CD4-positive, alpha-beta T cell (primary cell): ENCODE data around the gene NDRG3. TPM values are rescaled to one million over a fixed set of nuclear protein-coding genes. Genes with fewer than 3 reads are reported as not detected.
"Not testable (repeated sequence)": the region's sequence is repeated elsewhere in the genome, so short reads cannot be mapped to it uniquely, and the experiment has no call there.

Experiments used
- ATAC-seq: fragments of 200-7000 bp; cut with Tn5 transposase; one replicate; pipeline ENCODE4 v1.10.0; 2022; ENCODE audit warnings: mild to moderate bottlenecking; ENCODE audit not compliant: poor library complexity
- CTCF ChIA-PET: fragments of 350-600 bp; sonication (Branson Sonifier 250); formaldehyde crosslinking; loops from one replicate; lab custom pipeline; 2021; ENCODE audit warnings: antibody characterized with exemption, inconsistent platforms; lab: Charles Lee
- POLR2A ChIA-PET: fragments of 350-600 bp; sonication (Branson Sonifier 250); formaldehyde crosslinking; loops from one replicate; lab custom pipeline; 2021; ENCODE audit warnings: antibody characterized with exemption, inconsistent platforms; lab: Charles Lee
- DNase-seq, 14 experiments: peaks; one replicate each; pipeline ENCODE4 v3.0.0-alpha.2; 2013 to 2020; ENCODE audit warnings: mixed read lengths in 2 of 14
- H3K27ac ChIP-seq, 2 donors: one replicate each; pipeline versions ENCODE4 v1.5.1 to v1.7.0; 2013; ENCODE audit warnings: low read length in 2 of 2, low read depth in 1 of 2, mild to moderate bottlenecking in 1 of 2
- H3K27me3 ChIP-seq, 2 experiments: 1 replicate in 1 of 2; 2 replicates in 1 of 2; pipeline versions ENCODE4 v1.6.1 to v1.7.0; 2013; ENCODE audit warnings: low read length in 2 of 2, control low read depth in 1 of 2, mild to moderate bottlenecking in 1 of 2, moderate library complexity in 1 of 2; ENCODE audit not compliant: insufficient read depth in 2 of 2, control insufficient read depth in 1 of 2
- H3K36me3 ChIP-seq: one replicate; pipeline ENCODE4 v1.6.1; 2013; ENCODE audit warnings: low read length, control low read depth; ENCODE audit not compliant: insufficient read depth
- H3K4me1 ChIP-seq: one replicate; pipeline ENCODE4 v1.6.1; 2013; ENCODE audit warnings: low read length, control low read depth; ENCODE audit not compliant: insufficient read depth
- H3K4me3 ChIP-seq: one replicate; pipeline ENCODE4 v1.5.1; 2013; ENCODE audit warnings: mild to moderate bottlenecking, low read length, moderate library complexity
- H3K9me3 ChIP-seq, 2 experiments: 1 replicate in 1 of 2; 2 replicates in 1 of 2; pipeline versions ENCODE4 v1.6.1 to v1.7.0; 2013; ENCODE audit warnings: low read length in 2 of 2, mild to moderate bottlenecking in 2 of 2, control low read depth in 1 of 2, moderate library complexity in 1 of 2; ENCODE audit not compliant: control insufficient read depth in 1 of 2, insufficient read depth in 1 of 2
- H3K27ac Mint-ChIP-seq: one replicate; pipeline ENCODE4 v1.8.0; 2020; ENCODE audit warnings: mixed read lengths
- H3K27me3 Mint-ChIP-seq: one replicate; pipeline ENCODE4 v1.8.0; 2021; ENCODE audit warnings: mixed read lengths
- H3K36me3 Mint-ChIP-seq: one replicate; pipeline ENCODE4 v1.8.0; 2021; ENCODE audit warnings: low read depth, mixed read lengths
- H3K4me1 Mint-ChIP-seq: one replicate; pipeline ENCODE4 v1.8.0; 2021; ENCODE audit warnings: low read depth, mixed read lengths
- H3K4me3 Mint-ChIP-seq: one replicate; pipeline ENCODE4 v1.8.0; 2020; ENCODE audit warnings: mild to moderate bottlenecking, mixed read lengths
- H3K9me3 Mint-ChIP-seq: one replicate; pipeline ENCODE4 v1.8.0; 2020; ENCODE audit warnings: mixed read lengths
- CTCF ChIP-seq: fragments of 200-600 bp; IDR thresholded peaks from one replicate; pipeline ENCODE4 v1.8.0; 2022; ENCODE audit warnings: antibody characterized with exemption, mild to moderate bottlenecking
- intact Hi-C, 2 experiments: fragments of 100-400 bp; cut with DNase I in 1 of 2; cut with micrococcal nuclease in 1 of 2; formaldehyde crosslinking; loops; one replicate each; pipeline versions ENCODE4 v1.15.1 to v1.9.0; 2023 to 2025; cut with DNase I, micrococcal nuclease
- total RNA-seq, 174 experiments: library from RNA in 2 of 174; stranded (reverse) in 2 of 174; gene quantifications; one replicate each; pipeline ENCODE4 v1.2.3 and lab custom pipeline; 2021 to 2026

Gene NDRG3
- total RNA-seq, 2 experiments from 2014 or later = 17.3 to 17.5 TPM

- ATAC-seq = no peak
- Histone ChIP-seq H3K27me3 (no peaks in the 10 kb centered on the region), H3K4me1 (peaks cover 60% of the 10 kb centered on the region), H3K27ac (no peak overlapping the region), H3K4me3 (no peak overlapping the region), H3K9me3 (no peaks in the 10 kb centered on the region), H3K36me3 (peaks cover 37% of the 10 kb centered on the region)
- ChIA-PET CTCF (interaction anchor here (1.4 kb wide), 1 partner anchor 23 kb away, joined by 3 read pairs; no protein-coding TSS in a partner anchor), POLR2A (interaction anchor here (0.6 kb wide), 1 partner anchor 1665 kb away, joined by 3 read pairs; no protein-coding TSS in a partner anchor)
- Mint-ChIP-seq H3K4me3 (peak overlapping the region; percentile 76), H3K27ac (peak overlapping the region; percentile 83), H3K36me3 (peaks cover 72% of the 10 kb centered on the region), H3K27me3 (no peaks in the 10 kb centered on the region), H3K4me1 (peaks cover 57% of the 10 kb centered on the region), H3K9me3 (no peaks in the 10 kb centered on the region)
- peak in 1 of 14 experiments; percentile 10 for DNase-seq
- intact Hi-C loops = no loop called here
- no peak for TF ChIP-seq CTCF
Observed at GRCh38 chr20:36642136-36642535, 103.8 kb downstream of the NDRG3 start.

- intact Hi-C loops = no loop called here
- Mint-ChIP-seq H3K27me3 (no peaks in the 10 kb centered on the region), H3K4me1 (peaks cover 54% of the 10 kb centered on the region), H3K27ac (peak overlapping the region; percentile 83), H3K9me3 (no peaks in the 10 kb centered on the region), H3K4me3 (no peak overlapping the region), H3K36me3 (peaks cover 78% of the 10 kb centered on the region)
- DNase-seq (no peak), ATAC-seq (no peak)
- Histone ChIP-seq H3K36me3 (peaks cover 37% of the 10 kb centered on the region), H3K27ac (peak overlapping the region in 1 of 2 donors; percentile 15), H3K4me1 (peaks cover 53% of the 10 kb centered on the region), H3K4me3 (no peak overlapping the region), H3K27me3 (no peaks in the 10 kb centered on the region), H3K9me3 (no peaks in the 10 kb centered on the region)
- ChIA-PET POLR2A (no interaction called here), CTCF (no interaction called here)
- no peak for TF ChIP-seq CTCF
Observed at GRCh38 chr20:36641506-36641843, 104.4 kb downstream of the NDRG3 start.

- H3K36me3 Mint-ChIP-seq = peaks cover 83% of the 10 kb centered on the region
- H3K9me3 ChIP-seq, DNase-seq, H3K4me3 Mint-ChIP-seq, H3K27ac Mint-ChIP-seq, POLR2A ChIA-PET, H3K27ac ChIP-seq, H3K27me3 ChIP-seq, ATAC-seq, H3K4me3 ChIP-seq, CTCF ChIA-PET, H3K9me3 Mint-ChIP-seq, intact Hi-C loops, H3K27me3 Mint-ChIP-seq: not testable (repeated sequence)
- H3K4me1 Mint-ChIP-seq = peaks cover 35% of the 10 kb centered on the region
- Histone ChIP-seq H3K36me3 (peaks cover 57% of the 10 kb centered on the region), H3K4me1 (peaks cover 37% of the 10 kb centered on the region)
Observed at GRCh38 chr20:36638876-36639400, 107.0 kb downstream of the NDRG3 start.

- H3K36me3 ChIP-seq = peaks cover 74% of the 10 kb centered on the region
Observed at GRCh38 chr20:36634342-36634741, 111.5 kb downstream of the NDRG3 start.

More at GRCh38 chr20:36634342-36634741, 111.5 kb downstream of the NDRG3 start:
- ChIA-PET CTCF (no interaction called here), POLR2A (interaction anchor here (1.3 kb wide), 1 partner anchor 10 kb away, joined by 3 read pairs; no protein-coding TSS in a partner anchor)
- H3K4me1 Mint-ChIP-seq = peaks cover 39% of the 10 kb centered on the region
- no peak overlapping the region for H3K4me3 Mint-ChIP-seq
- Histone ChIP-seq H3K9me3 (no peaks in the 10 kb centered on the region), H3K4me1 (peaks cover 26% of the 10 kb centered on the region), H3K27me3 (no peaks in the 10 kb centered on the region), H3K27ac (no peak overlapping the region), H3K4me3 (no peak overlapping the region)
- H3K27ac Mint-ChIP-seq = peak overlapping the region; percentile 53
- intact Hi-C loops = no loop called here
- no peaks in the 10 kb centered on the region for H3K27me3 Mint-ChIP-seq
- no peaks in the 10 kb centered on the region for H3K9me3 Mint-ChIP-seq
- DNase-seq (no peak), ATAC-seq (no peak)
- no peak for TF ChIP-seq CTCF
- peaks cover 91% of the 10 kb centered on the region for H3K36me3 Mint-ChIP-seq
